Adrenal gland (tissue), 12 donors: ENCODE data around the gene FADS3. TPM values are rescaled to one million over a fixed set of nuclear protein-coding genes. Genes with fewer than 3 reads are reported as not detected.
"Not testable (repeated sequence)": the region's sequence is repeated elsewhere in the genome, so short reads cannot be mapped to it uniquely, and the experiment has no call there.

Experiments
- DNase-seq, 7 donors: peaks; one replicate each; pipeline ENCODE4 v3.0.0-alpha.2; 2019 to 2020
- H3K27ac ChIP-seq, 5 donors: fragments of 200-600 bp; sonication (generic) in 4 of 5; 1 replicate in 3 of 5; 2 replicates in 2 of 5; pipeline versions ENCODE4 v1.5.1 to v1.8.0; 2016 to 2020; ENCODE audit warnings: mild to moderate bottlenecking in 1 of 5
- H3K27me3 ChIP-seq: fragments of 200-600 bp; 2 replicates; pipeline ENCODE4 v1.8.0; 2021
- H3K36me3 ChIP-seq, 2 donors: fragments of 200-600 bp; replicated peaks in 1 of 2; 1 replicate in 1 of 2; 2 replicates in 1 of 2; pipeline versions ENCODE4 v1.5.1 to v1.8.0; 2018 to 2022
- H3K4me1 ChIP-seq, 2 donors: fragments of 200-600 bp; replicated peaks in 1 of 2; 1 replicate in 1 of 2; 2 replicates in 1 of 2; pipeline versions ENCODE4 v1.5.1 to v1.8.0; 2018 to 2021
- H3K4me3 ChIP-seq, 4 donors: fragments of 200-600 bp; sonication (generic) in 3 of 4; one replicate each; pipeline ENCODE4 v1.5.1; 2016 to 2018
- H3K9me3 ChIP-seq, 3 donors: fragments of 200-600 bp; sonication (generic) in 1 of 3; replicated peaks in 1 of 3; 1 replicate in 2 of 3; 2 replicates in 1 of 3; pipeline versions ENCODE4 v1.5.1 to v1.8.0; 2016 to 2021
- CTCF ChIP-seq, 6 experiments: fragments of 450-650 bp in 4 of 6; fragments of 200-600 bp in 2 of 6; sonication (generic) in 1 of 6; IDR thresholded peaks; 1 replicate in 5 of 6; 2 replicates in 1 of 6; pipeline versions ENCODE4 v1.5.1 to v1.8.0; 2016 to 2021; ENCODE audit warnings: antibody characterized with exemption in 6 of 6, mild to moderate bottlenecking in 2 of 6, moderate library complexity in 1 of 6
- POLR2A ChIP-seq, 2 donors: fragments of 450-650 bp; IDR thresholded peaks; one replicate each; pipeline ENCODE4 v1.6.1; 2017; ENCODE audit warnings: antibody characterized with exemption in 2 of 2, mild to moderate bottlenecking in 2 of 2, moderate library complexity in 1 of 2
- WGBS, 4 donors: extraction: QIAGEN DNeasy Blood & Tissue Kit in 2 of 4; methylation state at CpG; one replicate each; pipeline versions ENCODE4 v1.1.5 to v1.1.7; 2013 to 2017; 5-methylcytosine and 5-hydroxymethylcytosine counted together
- intact Hi-C, 2 donors: fragments of 100-400 bp; cut with DNase I; formaldehyde crosslinking; loops; one replicate each; pipeline versions ENCODE4 v1.14.1 to v1.15.0; 2022 to 2023
- polyA plus RNA-seq, 3 donors: library from polyadenylated mRNA; stranded (reverse); fragments of 200-250 nt in 2 of 3; fragments of 350-450 nt in 1 of 3; fragmentation: Illumina TruSeq in 1 of 3; extraction: RNeasy Lipid Tissue Mini Kit (QIAGEN cat#74804) in 1 of 3; gene quantifications; one replicate each; pipeline ENCODE4 v1.2.3, GENCODE V29; 2013 to 2014
- total RNA-seq, 9 donors: library from RNA; depleted of rRNA in 4 of 9; stranded (reverse); fragments of >200 nt in 4 of 9; fragments of 120-200 nt in 1 of 9; fragmentation: NEBNext Ultra II Directional in 1 of 9; extraction: Animal tissue kit (Norgen Biotek cat#: 25700) in 1 of 9; gene quantifications; one replicate each; pipeline versions ENCODE4 v1.1.0 to v1.2.4, GENCODE V29; 2013 to 2023
- donor health status: healthy with polysubstance abuse.
- donor health status: Bipolar disorder and iron deficiency.
- donor health status: DM: yes; HTN: yes; CAD: no.
- donor health status: DM: no; HTN: no; CAD: no.
- donor health status: DM: no; HTN: no; CAD: no.
- donor health status: DM: yes; HTN: yes; CAD: no.

Gene FADS3
- total and polyA plus RNA-seq, 12 donors: 22.2 to 175 (median 105) TPM

- Histone ChIP-seq H3K4me3 (no peak overlapping the region), H3K36me3 (no peaks in the 10 kb centered on the region), H3K9me3 (no peaks in the 10 kb centered on the region), H3K27ac (no peak overlapping the region), H3K27me3 (no peaks in the 10 kb centered on the region), H3K4me1 (peaks cover 0 to 7% of the 10 kb centered on the region in 2 donors)
- intact Hi-C loops: no loop called here
- 80 to 96% (median 83%) methylated on average over 6 of the region's 6 CpGs for WGBS, 4 donors
- no peak for TF ChIP-seq POLR2A (IDR thresholded peaks at IDR 0.05)
- no peak for TF ChIP-seq CTCF (IDR thresholded peaks at IDR 0.05)
- DNase-seq: no peak
These were observed 8.5 kb downstream of the FADS3 start for GRCh38 chr11:61882879-61883278.

- WGBS, 4 donors: 76 to 87% (median 80%) methylated on average over 3 of the region's 3 CpGs
- H3K27me3 ChIP-seq, H3K4me3 ChIP-seq, H3K4me1 ChIP-seq, intact Hi-C loops, H3K9me3 ChIP-seq, H3K36me3 ChIP-seq, H3K27ac ChIP-seq: not testable (repeated sequence)
- peak in 1 of 7 donors; percentile 13 for DNase-seq
These were observed 9.1 kb downstream of the FADS3 start for GRCh38 chr11:61882267-61882666.

- intact Hi-C loops: no loop called here
- Histone ChIP-seq H3K27me3 (no peaks in the 10 kb centered on the region), H3K9me3 (no peaks in the 10 kb centered on the region), H3K4me3 (no peak overlapping the region), H3K27ac (no peak overlapping the region), H3K4me1 (no peaks in the 10 kb centered on the region), H3K36me3 (no peaks in the 10 kb centered on the region)
- TF ChIP-seq POLR2A (IDR thresholded peaks at IDR 0.05) (no peak), CTCF (IDR thresholded peaks at IDR 0.05) (no peak)
- 79 to 92% (median 85%) methylated on average over 1 to 3 of the region's 3 CpGs for WGBS, 4 donors
- DNase-seq: no peak
These were observed 9.9 kb downstream of the FADS3 start for GRCh38 chr11:61881397-61881796.

GRCh38 chr11:61880454-61880853 lies 10.9 kb downstream of the FADS3 start:
- WGBS, 4 donors: 79 to 87% (median 85%) methylated on average over 6 of the region's 6 CpGs
- Histone ChIP-seq H3K27me3 (no peaks in the 10 kb centered on the region), H3K4me3 (no peak overlapping the region), H3K9me3 (no peaks in the 10 kb centered on the region), H3K36me3 (no peaks in the 10 kb centered on the region), H3K4me1 (no peaks in the 10 kb centered on the region), H3K27ac (no peak overlapping the region)
- no peak for TF ChIP-seq POLR2A (IDR thresholded peaks at IDR 0.05)
- no peak for TF ChIP-seq CTCF (IDR thresholded peaks at IDR 0.05)
- DNase-seq: no peak
- intact Hi-C loops: no loop called here

GRCh38 chr11:61880031-61880430 lies 11.3 kb downstream of the FADS3 start:
- no peak for DNase-seq
- Histone ChIP-seq H3K9me3 (no peaks in the 10 kb centered on the region), H3K4me3 (no peak overlapping the region), H3K27me3 (no peaks in the 10 kb centered on the region), H3K27ac (no peak overlapping the region), H3K36me3 (no peaks in the 10 kb centered on the region), H3K4me1 (no peaks in the 10 kb centered on the region)
- no peak for TF ChIP-seq POLR2A (IDR thresholded peaks at IDR 0.05)
- TF ChIP-seq CTCF (IDR thresholded peaks at IDR 0.05): no peak
- WGBS, 4 donors: 87 to 96% (median 93%) methylated on average over 8 to 11 of the region's 11 CpGs
- intact Hi-C loops: no loop called here
